GM21515 (cell line): ENCODE data around the gene GSX1.
"Not testable (repeated sequence)": the region's sequence is repeated elsewhere in the genome, so short reads cannot be mapped to it uniquely, and the experiment has no call there.

Experiments
- ATAC-seq: cut with Tn5 transposase; IDR thresholded peaks from one replicate; pipeline ENCODE4 v1.9.1; 2021; ENCODE audit not compliant: unreplicated experiment

GSX1 gene

DNA sequence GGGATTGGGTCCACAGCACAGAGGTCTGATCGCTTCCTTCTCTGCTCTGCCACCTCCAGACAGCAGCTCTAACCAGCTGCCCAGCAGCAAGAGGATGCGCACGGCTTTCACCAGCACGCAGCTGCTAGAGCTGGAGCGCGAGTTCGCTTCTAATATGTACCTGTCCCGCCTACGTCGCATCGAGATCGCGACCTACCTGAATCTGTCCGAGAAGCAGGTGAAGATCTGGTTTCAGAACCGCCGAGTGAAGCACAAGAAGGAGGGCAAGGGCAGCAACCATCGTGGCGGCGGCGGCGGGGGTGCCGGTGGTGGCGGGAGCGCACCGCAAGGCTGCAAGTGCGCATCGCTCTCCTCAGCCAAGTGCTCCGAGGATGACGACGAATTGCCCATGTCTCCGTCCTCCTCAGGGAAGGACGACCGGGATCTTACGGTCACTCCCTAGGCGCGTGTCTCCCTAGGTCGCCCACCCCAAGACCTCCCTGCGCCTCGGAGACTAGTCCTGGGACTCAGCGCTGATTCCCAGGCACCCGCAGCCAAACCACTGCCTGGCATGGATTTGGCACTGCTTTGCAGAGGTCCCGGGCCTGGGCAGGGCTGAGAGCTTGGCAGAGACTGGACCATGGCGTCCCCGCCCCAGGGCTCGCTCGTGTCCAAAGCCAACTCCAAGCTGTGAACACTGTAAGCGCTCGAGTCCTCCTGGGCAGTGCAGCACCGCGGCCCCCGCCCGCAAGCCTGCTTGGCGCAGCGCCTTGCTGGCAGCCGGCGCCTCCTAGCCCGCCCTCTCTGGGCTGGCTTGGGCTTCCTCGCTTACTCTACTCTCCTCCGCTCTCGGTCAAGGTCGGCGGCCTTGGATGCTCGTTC lies 1.5 kb downstream of the GSX1 start:
- no peak for ATAC-seq

DNA sequence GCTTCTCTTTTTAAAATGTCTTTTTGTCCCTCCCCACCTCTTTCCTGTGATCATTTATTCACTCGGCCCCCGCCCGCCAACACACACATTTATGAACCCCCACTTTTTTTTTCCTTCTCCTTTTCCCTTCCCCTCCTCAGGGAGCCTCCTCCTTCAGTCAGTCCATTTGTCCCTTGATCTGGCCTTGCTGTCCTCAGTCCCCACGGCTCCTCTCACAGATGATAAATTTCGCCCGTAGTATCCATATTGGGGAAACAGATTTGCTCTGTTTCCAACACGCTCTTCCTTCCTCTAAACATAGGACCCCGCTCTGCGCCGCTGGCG lies 2.0 kb downstream of the GSX1 start:
- no peak for ATAC-seq

DNA sequence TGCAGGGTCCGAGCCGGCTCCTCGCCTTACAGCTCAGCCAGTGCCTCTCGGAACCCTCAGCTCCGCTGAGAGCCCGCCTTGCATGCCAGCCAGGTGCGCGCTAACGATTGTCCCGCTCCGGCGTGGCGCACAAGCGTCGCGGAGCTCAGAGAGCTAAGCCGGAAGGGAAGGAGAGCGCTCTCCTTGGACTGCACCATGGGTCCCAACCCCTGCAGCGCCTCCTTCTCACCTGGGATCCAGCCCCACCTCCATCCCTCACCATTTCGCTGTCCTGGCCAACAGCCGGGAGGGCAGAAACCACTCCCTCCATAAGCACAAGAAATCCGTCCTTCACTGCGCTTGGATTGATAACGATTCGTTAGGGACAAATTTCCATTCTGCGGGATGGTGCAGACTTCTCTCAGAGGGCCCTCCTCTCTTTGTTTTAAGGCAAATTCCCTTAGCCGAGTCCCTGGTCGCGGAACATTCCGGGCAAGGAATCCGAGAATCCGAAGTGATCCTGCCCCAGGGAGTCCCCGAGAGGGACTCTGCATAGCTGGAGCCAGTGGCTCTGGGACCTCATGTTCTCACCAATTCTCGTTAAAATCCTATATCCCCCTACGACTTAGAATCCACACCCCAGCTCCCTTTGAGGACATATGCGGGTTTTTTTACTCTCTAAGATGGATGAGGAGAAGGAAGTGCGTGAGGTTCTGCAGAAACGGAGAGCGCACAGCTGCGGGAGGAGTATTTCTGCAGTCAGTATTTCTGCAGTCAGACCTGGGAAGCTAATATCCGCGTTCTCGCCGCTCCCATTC lies 2.8 kb downstream of the GSX1 start:
- ATAC-seq = no peak

DNA sequence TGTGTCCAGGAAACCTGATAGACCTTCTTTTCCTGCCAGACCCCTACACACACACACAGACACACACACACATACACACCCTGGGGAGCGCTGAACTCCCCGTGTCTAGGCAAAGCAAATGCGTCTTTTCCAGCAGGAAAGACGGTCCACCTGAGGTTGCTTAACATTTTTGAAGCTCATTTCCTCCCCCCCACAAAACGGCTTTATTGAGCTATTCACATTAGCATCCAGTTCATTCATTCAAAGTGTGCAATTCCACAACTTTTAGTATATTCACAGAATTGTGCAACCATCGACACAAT lies 3.4 kb downstream of the GSX1 start:
- no peak for ATAC-seq

DNA sequence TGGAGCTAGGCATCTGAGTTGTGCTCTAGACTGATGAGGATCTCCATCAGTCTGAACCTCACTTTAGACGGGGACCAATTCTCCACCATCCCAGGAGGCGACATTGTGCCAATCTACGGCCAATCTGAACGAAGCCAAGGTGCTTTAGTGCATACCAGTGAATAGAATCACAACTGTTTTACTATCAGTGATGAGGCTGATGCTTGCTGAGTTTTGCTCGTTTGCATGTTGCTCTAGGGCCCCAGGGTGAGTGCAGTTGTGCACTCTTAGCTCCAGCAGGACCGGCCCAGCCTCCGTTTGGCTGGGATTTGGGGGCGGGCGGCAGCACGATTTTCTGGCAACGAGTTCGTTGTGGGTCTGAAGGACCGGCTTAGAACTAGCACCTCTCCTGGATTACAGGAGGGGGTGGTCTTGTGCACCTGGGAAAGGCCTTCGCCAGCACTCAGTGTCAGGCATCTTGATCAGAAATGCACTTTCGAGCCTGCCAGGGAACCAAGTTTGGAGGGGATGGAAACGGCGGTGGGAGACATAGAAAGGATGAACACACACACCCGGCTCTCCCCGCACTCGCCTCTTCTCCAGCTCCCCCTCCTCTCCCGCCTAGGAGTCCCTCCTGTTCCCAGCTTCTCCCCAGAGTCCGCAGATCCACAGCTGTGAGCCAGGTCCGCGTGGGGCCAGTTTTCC lies 4.4 kb downstream of the GSX1 start:
- no peak for ATAC-seq

DNA sequence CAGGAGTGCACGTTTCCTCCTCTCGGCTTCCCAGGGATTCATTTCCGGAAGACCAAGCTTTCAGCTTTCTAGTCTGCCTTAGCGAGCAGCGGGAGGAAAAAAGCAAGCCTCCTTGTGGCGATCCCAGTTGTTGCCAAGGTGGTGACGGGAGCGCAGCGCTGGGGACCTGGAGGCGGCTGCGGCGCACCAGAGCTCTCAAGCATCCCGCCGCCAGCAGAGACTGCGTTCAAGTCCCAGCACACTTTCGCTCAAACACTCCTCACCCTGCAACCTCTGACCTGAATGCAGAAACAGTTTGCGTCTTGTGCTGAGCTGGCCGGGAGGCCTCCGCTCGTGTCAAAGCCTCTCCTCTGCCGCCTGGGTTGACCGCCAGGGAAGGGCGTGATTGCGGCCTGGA lies 4.9 kb downstream of the GSX1 start:
- ATAC-seq = no peak

DNA sequence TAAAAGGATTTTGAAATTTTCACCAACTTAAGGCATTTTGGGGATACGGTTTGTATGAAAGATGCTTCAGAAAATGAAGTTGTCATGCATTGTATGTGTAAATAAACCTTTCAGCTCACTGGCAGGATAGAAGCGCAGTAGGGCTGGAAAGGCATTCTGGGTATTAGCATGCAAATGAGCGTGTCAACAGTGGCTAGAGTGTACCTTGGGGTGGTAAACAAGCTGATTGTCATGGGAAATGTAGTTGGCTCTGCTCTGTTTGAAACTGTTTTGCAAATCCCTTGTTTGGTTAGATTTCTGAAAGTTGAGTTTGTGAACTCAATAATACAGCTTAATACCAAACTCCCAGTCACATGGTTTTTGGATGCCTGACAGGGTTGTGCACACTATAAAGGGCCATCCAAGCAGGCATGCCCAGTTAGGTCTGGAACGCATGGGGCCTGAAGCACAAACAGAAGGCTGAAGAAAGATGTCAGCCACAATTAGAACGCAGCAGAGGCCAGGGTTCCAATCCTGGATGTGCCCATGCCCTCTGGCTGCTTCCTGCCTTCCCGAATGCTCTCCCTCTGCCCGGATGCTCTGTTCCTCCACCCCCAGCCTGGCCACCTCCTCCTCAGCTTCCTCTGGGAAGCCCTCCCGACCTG lies 14.6 kb downstream of the GSX1 start:
- ATAC-seq = no peak

DNA sequence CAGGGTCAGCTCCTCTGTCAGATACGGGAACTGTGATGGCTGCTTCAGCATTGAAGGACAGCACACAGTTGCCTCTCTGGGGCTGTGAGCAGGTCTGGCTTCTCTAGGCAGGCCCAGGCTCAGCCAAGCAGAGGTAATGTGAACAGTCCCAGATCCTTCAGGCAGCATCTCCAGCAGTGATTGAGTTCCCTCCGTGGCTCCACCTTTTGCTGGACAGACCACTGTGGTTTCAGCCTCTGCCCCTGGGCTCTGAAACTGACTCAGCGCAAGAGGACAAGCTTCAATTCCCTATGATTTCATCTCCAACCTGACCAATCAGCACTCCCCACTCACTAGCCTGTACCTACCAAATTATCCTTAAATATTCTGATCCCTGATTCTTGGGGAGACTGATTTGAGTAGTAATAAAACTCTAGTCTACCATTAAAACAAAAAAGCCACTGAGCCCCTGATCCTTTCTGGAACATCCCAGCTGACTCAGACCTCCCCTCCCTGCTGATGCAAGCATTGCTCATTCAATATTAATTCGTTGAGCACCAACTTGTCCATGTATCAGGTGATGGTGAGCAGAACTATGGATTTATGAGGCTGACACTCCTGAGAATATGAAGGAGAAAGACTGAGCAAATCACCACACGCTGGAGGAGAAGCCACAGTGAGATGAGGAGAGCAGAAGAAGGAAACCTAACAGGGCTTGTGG lies 16.7 kb downstream of the GSX1 start:
- ATAC-seq = no peak

DNA sequence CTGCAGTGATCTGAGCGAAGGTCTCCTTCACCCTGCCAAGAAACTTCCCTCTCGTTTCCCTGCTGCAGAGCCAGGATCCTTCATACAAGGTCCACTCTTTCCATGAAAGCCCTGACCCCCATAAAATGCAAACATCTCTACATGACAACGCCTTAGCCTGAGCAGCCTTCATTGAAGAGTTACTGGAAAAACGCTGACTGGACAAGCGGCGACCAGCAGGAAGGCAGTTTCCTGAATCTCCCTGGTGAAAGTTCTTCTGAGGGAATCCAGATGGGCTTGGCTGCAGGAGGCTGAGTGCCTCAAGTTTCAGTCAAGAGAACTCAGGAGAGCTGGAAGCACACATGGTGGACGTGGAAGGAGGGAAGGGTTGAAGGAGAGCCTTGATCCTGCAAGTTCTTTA lies 17.7 kb downstream of the GSX1 start:
- no peak for ATAC-seq

DNA sequence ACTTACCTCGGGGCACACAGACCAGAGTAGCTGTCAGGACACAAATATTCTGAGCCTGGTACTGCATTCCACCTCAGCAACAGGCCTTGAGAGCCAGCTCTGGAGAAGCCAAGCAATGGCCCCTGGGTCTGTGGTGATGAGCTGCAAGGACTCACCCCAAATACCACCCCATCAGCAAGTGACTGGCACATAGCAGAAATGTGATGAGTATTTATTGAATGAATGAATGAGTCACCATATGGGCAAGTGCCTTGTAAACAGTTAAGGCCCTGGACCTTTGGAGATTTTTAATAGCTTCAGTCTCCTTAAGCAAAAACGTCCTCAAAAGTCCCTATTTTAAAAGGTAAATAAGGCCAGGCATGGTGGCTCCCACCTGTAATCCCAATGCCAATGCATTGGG lies 18.2 kb downstream of the GSX1 start:
- ATAC-seq = no peak

DNA sequence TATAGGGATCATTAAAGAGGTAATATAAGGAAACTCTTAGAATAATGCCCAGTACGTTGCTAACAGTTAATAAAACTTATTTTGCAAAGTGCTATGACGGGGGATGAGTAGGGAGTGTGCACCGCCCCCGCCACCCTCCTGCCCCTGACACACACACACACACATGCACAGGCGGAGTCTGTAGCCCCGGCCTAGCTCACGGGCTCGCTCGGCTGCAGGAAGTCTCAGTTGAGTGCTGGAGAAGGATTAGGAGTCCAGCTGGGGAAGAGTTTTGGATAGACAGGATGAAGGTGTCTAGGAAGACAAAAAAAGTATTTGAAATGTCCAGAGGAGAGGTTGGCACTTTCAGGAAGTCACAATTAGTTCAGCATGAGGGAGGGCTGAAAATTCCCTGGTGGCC lies 21.5 kb downstream of the GSX1 start:
- no peak for ATAC-seq

DNA sequence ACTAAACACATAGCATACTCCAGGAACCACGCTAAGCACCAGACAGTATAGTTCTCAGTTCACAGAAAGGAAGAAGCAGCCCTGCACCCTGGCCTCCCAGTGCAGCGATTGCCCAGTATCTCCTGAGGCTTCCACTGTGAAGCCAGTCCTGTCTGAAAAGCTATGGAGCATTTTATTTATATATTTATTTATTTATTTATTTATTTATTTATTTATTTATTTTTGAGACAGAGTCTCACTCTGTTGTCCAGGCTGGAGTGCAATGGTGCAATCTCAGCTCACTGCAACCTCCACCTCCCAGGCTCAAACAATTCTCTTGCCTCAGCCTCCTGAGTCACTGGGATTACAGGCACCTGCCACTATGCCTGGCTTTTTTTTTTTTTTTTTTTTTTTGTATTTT lies 25.5 kb downstream of the GSX1 start:
- not testable (repeated sequence) for ATAC-seq

DNA sequence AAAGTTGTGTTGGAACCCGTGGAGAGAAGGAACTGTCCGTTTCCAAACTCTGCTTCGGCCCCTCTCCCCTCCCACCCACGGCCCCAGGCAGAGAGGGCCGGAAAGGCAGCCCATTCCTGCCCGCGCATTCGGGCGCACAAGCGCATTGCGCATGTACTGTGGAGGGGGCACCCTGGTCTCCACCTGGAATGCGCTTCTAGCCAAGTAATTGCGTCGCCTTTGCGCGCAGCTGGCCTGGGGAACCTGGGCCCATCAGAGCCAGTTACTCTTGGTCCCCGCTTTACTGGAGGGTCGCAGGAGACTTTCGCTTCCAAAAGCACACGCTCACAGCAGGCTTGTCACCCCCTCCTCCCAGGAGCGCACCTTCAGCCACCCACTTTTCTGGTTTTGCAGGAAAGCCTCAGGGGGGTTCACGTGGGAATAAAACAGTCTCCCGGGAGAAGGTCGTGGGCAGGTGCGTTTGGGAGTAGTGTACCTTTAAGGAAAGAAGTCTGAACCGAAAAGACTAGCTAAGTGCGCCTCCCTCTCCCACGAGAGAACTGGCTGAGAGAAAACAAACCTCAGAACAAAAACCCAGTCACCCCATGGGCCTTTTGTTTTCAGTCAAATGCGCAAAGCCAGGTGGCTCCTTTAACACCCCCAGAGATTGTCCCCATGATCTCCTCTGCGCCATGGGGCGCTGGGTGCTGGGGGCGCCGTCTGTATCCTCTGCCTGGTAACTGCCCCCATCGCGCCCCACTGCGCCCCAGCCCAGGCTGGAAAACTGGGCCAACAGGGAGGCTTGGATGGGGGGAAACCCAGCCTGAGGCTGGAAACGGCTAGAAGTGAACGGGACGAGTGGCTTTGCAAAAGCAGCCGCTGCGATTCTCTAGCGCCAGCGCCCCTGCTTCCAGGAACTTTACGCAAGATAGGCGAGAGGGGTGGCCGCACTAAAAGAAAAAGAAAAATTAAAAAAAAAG lies 28.5 kb downstream of the GSX1 start:
- ATAC-seq = no peak

DNA sequence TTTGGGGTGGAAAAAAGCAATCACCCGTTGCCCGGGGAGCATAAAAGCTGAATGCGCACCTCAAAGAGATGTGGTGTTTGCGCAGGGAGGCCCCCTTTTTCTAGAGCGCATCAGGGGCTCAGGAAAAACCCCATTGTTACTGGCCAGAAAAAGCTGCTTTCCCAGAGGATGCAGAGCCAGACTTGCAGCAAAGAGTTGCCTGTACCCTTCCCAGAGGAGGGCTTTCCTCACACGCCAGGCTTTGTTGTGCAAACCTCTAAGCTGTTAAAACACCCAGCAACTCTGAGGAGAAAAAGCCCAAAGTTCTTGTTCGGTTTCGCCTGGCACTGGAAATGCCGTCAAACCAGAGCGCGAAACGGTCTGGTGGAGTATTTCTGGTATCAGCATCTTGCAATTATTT lies 29.3 kb downstream of the GSX1 start:
- no peak for ATAC-seq

DNA sequence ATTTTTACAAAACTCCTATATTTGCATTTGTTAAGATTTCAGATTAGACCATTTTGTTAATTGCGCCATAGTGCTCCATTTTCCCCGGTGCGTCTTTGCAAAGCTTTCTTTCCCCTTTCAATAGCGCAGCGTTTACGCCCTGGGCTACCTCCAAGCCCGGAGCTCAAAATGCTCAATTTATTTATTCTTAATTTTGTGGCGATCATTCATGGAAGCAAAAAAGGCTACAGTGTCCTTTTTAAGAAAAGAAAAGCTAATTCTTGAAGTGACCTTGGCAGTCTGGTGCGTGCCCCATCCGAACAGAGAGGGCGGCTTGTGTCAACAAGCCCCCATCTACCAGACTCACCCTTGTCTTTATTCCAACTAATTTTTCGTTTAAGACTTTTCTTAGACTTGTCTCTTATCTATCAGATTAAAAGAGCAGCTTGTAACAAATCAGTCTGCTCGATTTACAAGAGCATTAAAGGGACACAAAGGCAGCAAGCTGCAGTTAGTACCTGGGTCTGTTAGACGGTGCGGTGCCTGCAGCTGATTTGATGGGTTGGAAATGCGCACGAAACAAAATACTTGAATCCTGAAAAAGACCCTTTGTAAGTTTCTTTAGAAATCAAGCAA lies 30.1 kb downstream of the GSX1 start:
- ATAC-seq = no peak

DNA sequence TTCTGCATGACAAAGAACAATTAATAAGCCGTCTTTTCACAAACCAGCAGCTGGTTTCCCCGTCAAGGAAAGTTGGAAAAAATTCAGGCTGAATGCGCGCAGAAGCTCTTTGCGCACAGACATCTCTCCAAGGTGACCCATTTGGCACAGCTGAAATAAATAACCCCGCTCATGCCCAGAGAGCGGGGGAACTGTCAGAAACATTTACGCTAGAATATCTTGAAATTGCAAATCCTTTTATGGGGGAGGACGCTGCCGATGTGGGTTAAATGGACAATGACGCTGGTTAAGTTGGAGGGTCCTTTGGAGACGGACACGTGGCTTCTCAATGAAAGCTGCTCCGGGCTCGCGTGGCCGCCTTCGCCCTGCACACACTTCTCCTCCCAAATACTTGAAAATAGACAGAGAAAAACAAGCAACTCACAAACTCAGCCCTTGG lies 30.6 kb downstream of the GSX1 start:
- ATAC-seq = no peak

DNA sequence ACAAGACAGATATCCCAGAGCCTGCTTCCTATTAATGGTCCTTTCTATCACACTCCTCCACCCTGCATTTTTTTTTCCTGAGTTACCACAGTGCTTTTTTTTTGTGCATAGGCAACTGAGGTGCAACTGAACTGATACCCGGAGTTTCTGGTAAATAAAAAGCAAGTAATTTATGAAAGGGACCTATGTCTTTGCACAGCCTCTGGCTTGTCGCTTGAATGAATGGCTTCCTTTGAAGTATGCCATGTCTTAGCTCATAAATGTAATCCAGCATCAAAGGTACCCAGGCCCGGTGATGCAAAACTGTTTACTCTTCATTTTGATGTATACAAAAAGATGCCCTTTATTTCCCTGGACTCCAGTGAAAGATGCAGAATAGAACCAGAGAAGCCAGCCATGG lies 31.8 kb downstream of the GSX1 start:
- ATAC-seq = no peak

DNA sequence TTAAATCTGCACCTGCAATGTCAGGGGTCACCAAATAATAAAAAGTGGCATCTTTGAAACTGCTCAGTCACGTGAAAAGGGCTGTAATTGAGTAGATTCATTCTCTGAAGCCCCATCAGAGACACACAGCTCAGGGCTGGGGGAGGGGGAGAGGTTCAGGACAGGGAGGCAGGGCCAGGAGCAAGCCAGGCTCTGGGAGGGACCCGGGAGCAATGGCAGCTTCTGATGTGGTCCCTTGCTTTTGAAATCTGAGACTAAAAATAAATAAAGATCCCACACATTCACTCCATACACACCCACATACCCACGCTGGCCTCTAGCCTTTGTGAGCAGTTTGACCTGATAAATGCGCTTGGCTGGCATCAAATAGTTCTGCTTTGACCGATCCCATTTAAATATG lies 32.8 kb downstream of the GSX1 start:
- no peak for ATAC-seq
